Skeletal muscle tissue (tissue), 4 donors: ENCODE measurements around the gene HOOK2. TPM values are rescaled to one million over a fixed set of nuclear protein-coding genes. Genes with fewer than 3 reads are reported as not detected.

Source experiments
- H3K27ac ChIP-seq: one replicate; pipeline ENCODE4 v1.7.0; 2013; ENCODE audit warnings: mild to moderate bottlenecking, low read depth, low read length, inconsistent platforms
- H3K27me3 ChIP-seq, 3 donors: one replicate each; pipeline ENCODE4 v1.7.0; 2013; ENCODE audit warnings: low read length in 3 of 3; ENCODE audit not compliant: control insufficient read depth in 3 of 3, insufficient read depth in 3 of 3
- H3K36me3 ChIP-seq, 3 donors: one replicate each; pipeline ENCODE4 v1.7.0; 2013; ENCODE audit warnings: low read length in 3 of 3; ENCODE audit not compliant: control insufficient read depth in 3 of 3, insufficient read depth in 3 of 3
- H3K4me1 ChIP-seq, 3 donors: one replicate each; pipeline ENCODE4 v1.7.0; 2013; ENCODE audit warnings: low read length in 3 of 3, mild to moderate bottlenecking in 3 of 3; ENCODE audit not compliant: control insufficient read depth in 3 of 3, insufficient read depth in 3 of 3
- H3K4me3 ChIP-seq, 3 donors: one replicate each; pipeline ENCODE4 v1.7.0; 2013; ENCODE audit warnings: low read length in 3 of 3
- H3K9ac ChIP-seq, 3 donors: one replicate each; pipeline ENCODE4 v1.7.0; 2013; ENCODE audit warnings: low read length in 3 of 3, mild to moderate bottlenecking in 3 of 3, moderate library complexity in 2 of 3, low read depth in 1 of 3
- H3K9me3 ChIP-seq, 3 donors: one replicate each; pipeline ENCODE4 v1.7.0; 2013; ENCODE audit warnings: low read length in 3 of 3; ENCODE audit not compliant: control insufficient read depth in 3 of 3
- total RNA-seq: library from RNA; depleted of rRNA; stranded (reverse); fragments of >200 nt; gene quantifications from one replicate; pipeline ENCODE4 v1.2.3, GENCODE V29; 2014
- donor health status: Osteomylitis.

HOOK2 gene
- total RNA-seq, 1 donor from 2014 or later: 13.6 TPM

GRCh38 chr19:12794196-12794941, 19.0 kb upstream of the HOOK2 start:
- peaks cover 8 to 15% (median 10%) of the 10 kb centered on the region in 3 donors for H3K36me3 ChIP-seq
- peak overlapping the region; percentile 52 to 98 (median 93) for H3K4me3 ChIP-seq
- peaks cover 29 to 37% (median 31%) of the 10 kb centered on the region in 3 donors for H3K4me1 ChIP-seq
- peak overlapping the region; percentile 99 for H3K27ac ChIP-seq
- no peaks in the 10 kb centered on the region for H3K9me3 ChIP-seq
- no peaks in the 10 kb centered on the region for H3K27me3 ChIP-seq
- peak overlapping the region; percentile 83 to 99 (median 95) for H3K9ac ChIP-seq

GRCh38 chr19:12793290-12794195, 18.2 kb upstream of the HOOK2 start:
- Histone ChIP-seq H3K36me3 (peaks cover 2 to 10% (median 8%) of the 10 kb centered on the region in 3 donors), H3K9me3 (no peaks in the 10 kb centered on the region), H3K9ac (peak overlapping the region; percentile 95 to 99 (median 98)), H3K27ac (peak overlapping the region; percentile 99), H3K4me1 (peaks cover 38 to 45% (median 39%) of the 10 kb centered on the region in 3 donors), H3K27me3 (no peaks in the 10 kb centered on the region), H3K4me3 (peak overlapping the region; percentile 93 to 98 (median 93))

DNA sequence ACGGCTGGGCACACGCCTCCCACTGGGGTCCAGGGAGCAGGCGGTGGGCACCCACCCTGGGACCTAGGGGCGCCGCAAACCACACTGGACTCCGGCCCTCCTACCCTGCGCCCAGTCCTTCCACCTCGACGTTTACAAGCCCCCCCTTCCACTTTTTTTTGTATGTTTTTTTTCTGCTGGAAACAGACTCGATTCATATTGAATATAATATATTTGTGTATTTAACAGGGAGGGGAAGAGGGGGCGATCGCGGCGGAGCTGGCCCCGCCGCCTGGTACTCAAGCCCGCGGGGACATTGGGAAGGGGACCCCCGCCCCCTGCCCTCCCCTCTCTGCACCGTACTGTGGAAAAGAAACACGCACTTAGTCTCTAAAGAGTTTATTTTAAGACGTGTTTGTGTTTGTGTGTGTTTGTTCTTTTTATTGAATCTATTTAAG, 17.5 kb upstream of the HOOK2 start:
- Histone ChIP-seq H3K27me3 (no peaks in the 10 kb centered on the region), H3K4me1 (peaks cover 44 to 51% (median 45%) of the 10 kb centered on the region in 3 donors), H3K9me3 (no peaks in the 10 kb centered on the region), H3K9ac (peak overlapping the region; percentile 95 to 99 (median 98)), H3K27ac (peak overlapping the region; percentile 99), H3K4me3 (peak overlapping the region; percentile 93 to 98 (median 93)), H3K36me3 (peaks cover 2 to 9% (median 8%) of the 10 kb centered on the region in 3 donors)

DNA sequence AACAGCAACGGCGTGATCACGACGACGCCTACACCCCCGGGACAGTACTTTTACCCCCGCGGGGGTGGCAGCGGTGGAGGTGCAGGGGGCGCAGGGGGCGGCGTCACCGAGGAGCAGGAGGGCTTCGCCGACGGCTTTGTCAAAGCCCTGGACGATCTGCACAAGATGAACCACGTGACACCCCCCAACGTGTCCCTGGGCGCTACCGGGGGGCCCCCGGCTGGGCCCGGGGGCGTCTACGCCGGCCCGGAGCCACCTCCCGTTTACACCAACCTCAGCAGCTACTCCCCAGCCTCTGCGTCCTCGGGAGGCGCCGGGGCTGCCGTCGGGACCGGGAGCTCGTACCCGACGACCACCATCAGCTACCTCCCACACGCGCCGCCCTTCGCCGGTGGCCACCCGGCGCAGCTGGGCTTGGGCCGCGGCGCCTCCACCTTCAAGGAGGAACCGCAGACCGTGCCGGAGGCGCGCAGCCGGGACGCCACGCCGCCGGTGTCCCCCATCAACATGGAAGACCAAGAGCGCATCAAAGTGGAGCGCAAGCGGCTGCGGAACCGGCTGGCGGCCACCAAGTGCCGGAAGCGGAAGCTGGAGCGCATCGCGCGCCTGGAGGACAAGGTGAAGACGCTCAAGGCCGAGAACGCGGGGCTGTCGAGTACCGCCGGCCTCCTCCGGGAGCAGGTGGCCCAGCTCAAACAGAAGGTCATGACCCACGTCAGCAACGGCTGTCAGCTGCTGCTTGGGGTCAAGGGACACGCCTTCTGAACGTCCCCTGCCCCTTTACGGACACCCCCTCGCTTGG, 16.9 kb upstream of the HOOK2 start:
- Histone ChIP-seq H3K27ac (peak overlapping the region; percentile 99), H3K27me3 (no peaks in the 10 kb centered on the region), H3K36me3 (peaks cover 2 to 9% (median 8%) of the 10 kb centered on the region in 3 donors), H3K9me3 (no peaks in the 10 kb centered on the region), H3K4me3 (peak overlapping the region; percentile 93 to 98 (median 93)), H3K9ac (peak overlapping the region; percentile 95 to 99 (median 98)), H3K4me1 (peaks cover 45 to 53% (median 46%) of the 10 kb centered on the region in 3 donors)

GRCh38 chr19:12791345-12792050, 16.1 kb upstream of the HOOK2 start, which contains the start of gene JUNB:
Gene JUNB, plus strand, starts transcription at chr19:12791486. Its CDS starts 286 bp downstream, at chr19:12791772.
- H3K27ac ChIP-seq: peak within 1 kb of the TSS; percentile 99
- peaks cover 0 to 4% (median under 1%) of the 10 kb centered on the region in 3 donors for H3K36me3 ChIP-seq
- no peaks in the 10 kb centered on the region for H3K27me3 ChIP-seq
- peak within 1 kb of the TSS; percentile 96 to 99 (median 98) for H3K9ac ChIP-seq
- peak within 1 kb of the TSS; percentile 93 to 98 (median 93) for H3K4me3 ChIP-seq
- H3K4me1 ChIP-seq: peaks cover 48 to 54% (median 49%) of the 10 kb centered on the region in 3 donors
- no peaks in the 10 kb centered on the region for H3K9me3 ChIP-seq

- H3K4me3 ChIP-seq: peak overlapping the region; percentile 82 to 98 (median 93)
- H3K27me3 ChIP-seq: no peaks in the 10 kb centered on the region
- peaks cover 0 to 4% (median 0%) of the 10 kb centered on the region in 3 donors for H3K36me3 ChIP-seq
- H3K9me3 ChIP-seq: no peaks in the 10 kb centered on the region
- H3K4me1 ChIP-seq: peaks cover 49 to 54% (median 49%) of the 10 kb centered on the region in 3 donors
- H3K27ac ChIP-seq: peak overlapping the region; percentile 99
- peak overlapping the region; percentile 96 to 99 (median 98) for H3K9ac ChIP-seq
Observed at GRCh38 chr19:12790628-12791344, 15.4 kb upstream of the HOOK2 start.

DNA sequence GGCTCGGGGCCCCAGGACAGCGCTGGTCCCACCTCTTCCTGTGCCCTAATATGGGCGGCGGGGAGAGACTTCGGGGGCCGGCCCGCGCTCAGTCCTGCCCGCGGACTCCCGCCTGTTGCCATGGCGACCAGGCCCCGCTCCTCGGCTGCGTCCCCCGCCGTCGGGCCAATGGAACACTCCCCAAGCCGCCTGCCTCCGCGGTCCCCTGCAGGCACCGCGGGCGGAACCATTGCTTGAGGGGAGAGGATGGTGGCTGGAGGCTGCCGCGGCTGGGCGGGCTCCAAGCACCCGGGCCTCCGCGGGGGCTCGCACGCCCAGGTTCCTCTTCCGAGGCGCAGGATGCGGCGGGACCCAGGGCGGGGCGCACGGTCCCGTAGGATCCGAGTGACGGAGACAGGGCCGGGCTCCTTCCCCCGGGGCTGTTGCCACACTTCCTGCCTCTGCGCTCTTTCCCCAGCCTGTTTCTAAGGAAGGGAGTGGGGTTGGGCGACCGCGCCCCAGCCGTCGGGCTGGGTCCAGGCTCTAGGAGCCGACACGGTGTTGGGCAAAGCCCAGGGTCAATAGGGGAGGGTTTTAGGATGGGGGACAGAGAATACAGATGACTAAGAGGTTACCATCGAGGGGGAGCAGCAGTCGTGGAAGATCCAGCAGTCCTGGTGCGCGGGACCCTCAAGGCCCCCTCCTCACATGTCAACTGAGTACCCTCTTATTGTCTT, 14.7 kb upstream of the HOOK2 start:
- H3K36me3 ChIP-seq: peaks cover 0 to 4% (median 0%) of the 10 kb centered on the region in 3 donors
- peaks cover 53 to 60% (median 55%) of the 10 kb centered on the region in 3 donors for H3K4me1 ChIP-seq
- H3K27me3 ChIP-seq: no peaks in the 10 kb centered on the region
- no peaks in the 10 kb centered on the region for H3K9me3 ChIP-seq
- peak overlapping the region; percentile 99 for H3K27ac ChIP-seq
- peak overlapping the region; percentile 96 to 99 (median 98) for H3K9ac ChIP-seq
- peak overlapping the region; percentile 82 to 98 (median 93) for H3K4me3 ChIP-seq
